Measurements from ENCODE around the gene MPST.

- TF ChIP-seq EP300 (IDR thresholded peaks at IDR 0.05), result no peak
- no peak for TF ChIP-seq POLR2AphosphoS5 (IDR thresholded peaks at IDR 0.05)
- no peak for TF ChIP-seq POLR2A (IDR thresholded peaks at IDR 0.05)
Observed at GRCh38 chr22:37015587-37015878, 4.0 kb upstream of the MPST start.
